ENCODE results near the gene OR10J4.
"Not testable (repeated sequence)": the region's sequence is repeated elsewhere in the genome, so short reads cannot be mapped to it uniquely, and the experiment has no call there.

Gene OR10J4

GRCh38 chr1:159431904-159432303 is at the start of gene OR10J4:
TSS of gene OR10J4 (plus strand) at chr1:159432204.
- no peak for DNase-seq

GRCh38 chr1:159406821-159407220 is 25.2 kb upstream of the OR10J4 start:
- no peak for DNase-seq

DNA sequence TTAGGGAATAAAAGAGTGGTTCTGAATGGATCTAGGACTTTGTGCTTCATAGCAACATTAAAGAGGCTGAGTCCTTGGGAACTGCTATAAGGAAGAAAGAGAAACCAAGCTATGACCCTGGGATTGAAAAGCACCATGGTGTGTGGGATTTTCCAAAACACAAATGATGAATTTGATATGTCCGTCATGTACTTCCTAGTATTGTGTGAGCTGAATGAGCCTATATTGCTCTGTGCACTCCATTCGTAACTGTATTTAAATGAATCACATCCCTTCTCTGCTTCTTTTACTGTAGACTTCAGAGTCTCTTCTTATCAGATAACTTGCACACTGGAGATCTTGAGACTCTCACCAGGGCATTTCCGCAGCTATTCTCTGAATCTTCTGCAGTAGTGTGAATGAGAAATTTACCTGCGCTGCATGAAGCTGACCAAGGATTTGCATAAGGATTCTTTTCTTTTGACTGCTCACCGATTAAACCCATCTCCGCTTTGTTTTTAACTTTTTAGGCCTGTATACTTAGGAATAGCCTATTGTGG is 23.1 kb upstream of the OR10J4 start:
- no peak for DNase-seq

- no peak for DNase-seq
These were observed 10.2 kb upstream of the OR10J4 start for GRCh38 chr1:159421821-159422220.

DNA sequence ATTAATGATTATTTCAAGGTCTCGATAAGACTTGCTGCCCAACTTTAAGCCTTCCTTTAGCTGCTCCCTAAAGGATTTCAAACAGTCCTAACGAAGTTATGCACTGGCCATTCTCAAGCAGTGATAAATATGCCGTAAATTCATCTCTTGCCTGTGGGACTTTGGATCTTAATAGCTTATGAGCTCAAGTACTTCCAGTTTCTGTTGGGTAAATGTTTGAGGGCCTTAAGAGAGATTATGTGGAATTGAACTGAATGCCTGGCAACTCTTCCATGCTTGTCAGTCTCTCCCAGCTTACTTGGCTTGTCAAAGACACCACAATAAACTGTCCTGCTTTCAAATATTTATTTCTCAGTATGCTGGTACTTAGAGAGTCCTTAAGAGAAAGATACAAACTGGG is 3.5 kb upstream of the OR10J4 start:
- DNase-seq, result no peak

- DNase-seq, result no peak
These were observed 2.7 kb upstream of the OR10J4 start for GRCh38 chr1:159429074-159429861.

DNA sequence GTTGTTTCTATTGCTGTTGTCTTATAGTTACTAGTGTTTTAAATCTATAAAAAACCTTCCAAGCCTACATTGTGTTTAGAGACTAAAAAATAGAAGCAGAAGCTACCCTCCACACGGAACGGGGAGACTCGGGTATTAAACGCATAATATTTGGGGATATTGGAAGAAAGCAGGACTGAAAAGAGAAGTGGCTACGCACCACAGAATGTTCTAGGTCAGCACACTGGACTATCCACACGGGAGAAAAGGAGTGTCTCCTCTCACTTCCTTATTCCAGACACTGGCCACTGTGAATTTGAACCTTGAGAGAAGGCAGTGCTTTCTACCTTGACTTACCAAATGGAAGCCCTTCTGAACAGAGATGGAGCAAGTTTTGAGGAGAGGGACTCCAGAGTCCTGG is 1.0 kb upstream of the OR10J4 start:
- DNase-seq, result no peak

DNA sequence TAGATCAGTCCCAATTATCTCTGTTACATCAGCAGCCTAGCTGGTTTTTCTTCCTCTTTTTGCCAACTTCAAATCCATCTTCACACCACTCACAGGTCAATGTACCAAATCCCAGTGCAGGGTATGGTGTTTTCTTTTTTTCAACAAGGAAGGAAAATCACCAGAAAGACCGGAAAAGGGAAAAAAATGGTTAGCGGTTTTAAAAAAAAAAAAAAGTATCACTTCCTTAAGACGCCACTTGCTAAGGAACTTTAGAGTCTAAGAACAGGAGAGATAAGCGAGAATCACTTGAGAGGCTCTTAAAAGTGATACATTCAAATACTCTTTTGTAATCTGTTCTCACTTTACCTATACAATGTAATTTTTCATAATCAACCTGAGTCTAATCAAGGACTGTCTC is 4.5 kb downstream of the OR10J4 start:
- no peak for DNase-seq

GRCh38 chr1:159439422-159439821 is 7.4 kb downstream of the OR10J4 start, which contains the start of gene OR10J1:
TSS of gene OR10J1 (plus strand) at chr1:159439722. CDS start at chr1:159439792, 70 bp downstream.
- no peak for DNase-seq

GRCh38 chr1:159441360-159441759 is 9.4 kb downstream of the OR10J4 start:
- no peak for DNase-seq

DNA sequence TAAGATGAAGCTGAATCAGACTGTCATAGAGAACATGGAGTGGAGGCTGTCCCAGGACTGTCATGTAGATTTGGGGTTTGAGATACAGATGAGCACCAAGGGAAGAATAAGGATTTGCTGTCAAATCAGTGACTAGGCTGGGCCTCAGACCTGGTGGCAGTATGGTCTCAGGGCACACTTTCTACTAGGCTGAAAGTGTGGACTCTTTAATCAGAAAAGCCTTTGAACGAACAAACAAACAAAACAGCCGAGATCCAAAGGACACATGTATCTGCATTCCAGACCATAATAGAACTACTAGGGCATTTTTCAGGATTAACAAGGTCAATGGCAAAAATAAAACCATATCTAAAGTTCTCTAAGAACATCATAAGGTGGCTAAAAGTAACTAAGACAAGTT is 10.4 kb downstream of the OR10J4 start:
- no peak for DNase-seq

GRCh38 chr1:159443066-159443750 is 11.2 kb downstream of the OR10J4 start:
- DNase-seq, result no peak

DNA sequence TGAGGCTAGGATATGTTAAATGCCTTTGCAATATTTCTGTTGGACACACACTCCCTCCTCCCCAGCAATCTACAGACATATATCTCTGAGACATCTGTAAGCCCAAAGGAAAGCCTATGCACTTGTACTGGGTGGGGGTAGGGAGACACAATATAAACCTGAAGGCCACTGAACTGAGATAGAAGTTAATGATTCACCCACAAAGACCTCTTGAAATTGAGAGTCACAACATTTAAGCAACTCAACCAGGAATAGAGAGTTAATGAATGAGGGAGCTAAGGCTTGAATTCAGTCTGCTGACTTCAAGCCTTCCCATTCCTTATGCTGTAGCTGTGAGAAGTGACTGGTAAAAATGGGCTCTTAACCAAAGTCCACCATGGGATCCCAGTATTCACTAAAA is 12.5 kb downstream of the OR10J4 start:
- DNase-seq, result no peak

DNA sequence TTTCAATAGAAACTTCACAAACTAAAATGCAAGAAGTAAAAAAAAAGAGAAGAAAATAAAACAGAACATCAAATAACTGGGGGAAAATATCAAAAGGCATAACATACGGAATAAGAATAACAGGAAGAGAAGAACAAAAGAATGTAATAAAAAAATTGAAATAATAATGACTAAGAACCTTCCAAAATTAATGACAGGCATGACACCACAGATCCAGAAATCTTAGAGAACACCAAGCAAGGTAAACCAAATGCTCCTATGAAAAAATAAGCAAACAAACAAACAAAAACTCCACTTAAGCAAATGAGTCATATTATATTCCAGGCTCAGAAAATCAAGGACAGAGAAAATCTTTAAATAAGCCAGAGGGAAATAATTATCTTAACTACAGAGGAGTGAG is 16.2 kb downstream of the OR10J4 start:
- no peak for DNase-seq

GRCh38 chr1:159449605-159450004 is 17.6 kb downstream of the OR10J4 start:
- not testable (repeated sequence) for DNase-seq

DNA sequence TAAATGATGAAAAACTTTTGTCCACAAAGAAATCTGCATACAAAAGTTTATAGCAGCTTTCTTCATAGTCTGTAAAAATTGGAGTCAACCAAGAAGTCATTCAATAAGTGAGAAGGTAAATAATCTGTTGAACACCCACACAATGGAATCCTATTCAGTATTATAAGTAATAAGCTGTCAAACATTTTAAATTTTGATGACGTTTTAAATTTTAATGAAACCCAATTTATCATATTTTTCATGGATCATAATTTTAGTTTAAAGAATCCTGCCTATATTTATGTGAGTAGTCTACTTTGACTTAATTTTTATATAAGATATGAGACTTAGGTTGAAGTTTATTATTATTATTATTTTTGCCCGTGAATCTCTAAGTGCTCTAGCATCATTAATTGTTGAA is 27.5 kb downstream of the OR10J4 start:
- no peak for DNase-seq

GRCh38 chr1:159465191-159465603 is 33.2 kb downstream of the OR10J4 start:
- no peak for DNase-seq

- no peak for DNase-seq
These were observed 36.3 kb downstream of the OR10J4 start for GRCh38 chr1:159468321-159468720.

DNA sequence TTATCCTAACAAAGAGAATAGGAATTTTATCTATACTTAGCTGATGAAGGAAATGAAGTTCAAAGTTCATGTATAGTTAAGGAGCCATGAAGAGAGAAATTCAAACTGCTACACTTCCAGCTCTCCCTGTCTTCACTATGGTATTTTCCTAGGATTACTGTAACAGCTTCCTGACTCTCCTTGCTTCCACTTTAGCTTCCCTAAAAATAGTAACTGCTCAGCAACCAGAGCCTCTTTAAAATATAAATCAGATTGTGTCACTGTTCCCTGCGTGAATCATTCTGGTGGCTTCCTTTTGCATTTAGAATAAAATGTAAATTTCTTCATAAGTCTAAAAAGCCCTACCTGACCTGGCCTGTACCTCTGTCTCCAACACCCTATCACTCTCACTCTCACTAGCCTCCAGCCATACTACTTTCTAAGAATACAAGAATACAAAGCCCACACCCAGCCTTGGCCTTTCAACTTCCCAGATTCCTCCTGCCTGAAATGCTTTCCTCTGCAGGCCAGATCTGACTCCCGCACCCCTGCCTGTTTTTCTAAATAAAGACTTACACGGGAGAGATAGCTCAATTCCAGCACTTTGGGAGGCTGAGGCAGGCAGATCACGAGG is 38.0 kb downstream of the OR10J4 start:
- no peak for DNase-seq

DNA sequence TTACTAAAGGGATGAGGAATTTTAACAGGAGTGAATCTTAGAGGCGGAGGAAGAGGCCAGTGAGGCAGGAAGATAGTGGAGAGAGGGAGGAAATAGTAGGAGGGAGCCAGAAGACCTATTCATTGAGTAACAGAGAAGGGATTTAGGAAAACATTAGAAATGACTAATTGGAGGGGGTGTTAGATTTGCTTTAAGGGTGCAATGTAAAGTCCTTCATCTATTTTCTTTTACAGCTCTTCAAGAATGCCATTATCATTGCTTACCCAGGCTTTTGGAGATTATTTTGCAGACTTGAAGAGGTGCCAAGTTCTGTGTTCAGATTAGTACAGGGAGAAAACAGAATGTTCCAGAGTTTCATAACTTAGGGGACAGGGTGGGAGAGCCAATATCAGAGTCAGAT is 41.3 kb downstream of the OR10J4 start:
- no peak for DNase-seq

DNA sequence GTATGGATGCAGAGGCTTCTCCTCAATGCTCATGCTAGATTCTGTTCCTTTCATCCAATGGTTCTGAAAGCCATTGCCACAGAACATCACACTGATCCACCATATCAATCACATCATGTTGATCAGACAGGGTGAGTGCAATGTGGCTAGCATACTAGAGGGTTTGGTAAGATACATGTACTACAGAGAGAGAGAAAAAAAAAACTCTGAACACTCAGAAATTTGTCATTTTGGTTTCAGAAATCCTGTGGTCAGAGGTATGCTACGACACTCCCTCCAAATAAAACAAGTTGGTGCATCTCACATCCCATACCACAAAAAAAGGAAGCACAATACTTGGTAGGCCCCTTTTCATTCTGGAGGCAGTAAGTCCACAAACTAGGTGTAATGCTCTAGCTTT is 42.9 kb downstream of the OR10J4 start:
- no peak for DNase-seq

Measured in NCI-H1694 (cell line).